MM.1S (cell line): ENCODE results near the gene SLC4A4.

Experiments used
- DNase-seq: peaks from one replicate; pipeline ENCODE4 v3.0.0-alpha.2; 2015
- H2AFZ ChIP-seq: fragments of 300-600 bp; sonication (generic); 2 replicates; pipeline ENCODE4 v1.6.0; 2016; ENCODE audit warnings: antibody characterized with exemption, low read length
- H3F3A ChIP-seq: fragments of 300-600 bp; sonication (generic); 2 replicates; pipeline ENCODE4 v1.6.1; 2016; ENCODE audit warnings: mild to moderate bottlenecking, antibody characterized with exemption, low read length, moderate library complexity, mixed read lengths; ENCODE audit not compliant: insufficient read depth
- H3K27ac ChIP-seq: fragments of 300-600 bp; sonication (generic); 2 replicates; pipeline ENCODE4 v1.5.1; 2016; ENCODE audit warnings: mild to moderate bottlenecking, low read length
- H3K27me3 ChIP-seq: fragments of 300-600 bp; sonication (generic); replicated peaks from 2 replicates; pipeline ENCODE4 v1.6.0; 2016; ENCODE audit warnings: low read length; ENCODE audit not compliant: insufficient read depth
- H3K36me3 ChIP-seq: fragments of 300-600 bp; sonication (generic); replicated peaks from 2 replicates; pipeline ENCODE4 v1.6.1; 2016; ENCODE audit warnings: mild to moderate bottlenecking, low read length, mixed read lengths; ENCODE audit not compliant: insufficient read depth
- H3K4me1 ChIP-seq: fragments of 300-600 bp; sonication (generic); 2 replicates; pipeline ENCODE4 v1.6.1; 2016; ENCODE audit warnings: low read length, mixed read lengths
- H3K4me2 ChIP-seq: fragments of 300-600 bp; sonication (generic); 2 replicates; pipeline ENCODE4 v1.6.0; 2016; ENCODE audit warnings: low read depth, low read length
- H3K4me3 ChIP-seq: fragments of 300-600 bp; sonication (generic); 2 replicates; pipeline ENCODE4 v1.5.1; 2016; ENCODE audit warnings: low read length, mixed read lengths
- H3K79me2 ChIP-seq: fragments of 300-600 bp; sonication (generic); 2 replicates; pipeline ENCODE4 v1.6.1; 2016; ENCODE audit warnings: mixed run types, low read length, mixed read lengths
- H3K9ac ChIP-seq: fragments of 300-600 bp; sonication (generic); 2 replicates; pipeline ENCODE4 v1.6.1; 2016; ENCODE audit warnings: low read length, mixed read lengths
- H3K9me2 ChIP-seq: fragments of 300-600 bp; sonication (generic); replicated peaks from 2 replicates; pipeline ENCODE4 v1.6.1; 2016; ENCODE audit warnings: mild to moderate bottlenecking, low read length, mixed read lengths; ENCODE audit not compliant: insufficient read depth
- H3K9me3 ChIP-seq: fragments of 300-600 bp; sonication (generic); replicated peaks from 2 replicates; pipeline ENCODE4 v1.6.1; 2016; ENCODE audit warnings: mild to moderate bottlenecking, low read length, mixed read lengths; ENCODE audit not compliant: insufficient read depth
- H4K20me1 ChIP-seq: fragments of 300-600 bp; sonication (generic); 2 replicates; pipeline ENCODE4 v1.6.1; 2016; ENCODE audit warnings: mild to moderate bottlenecking, low read length, moderate library complexity, mixed read lengths; ENCODE audit not compliant: insufficient read depth
- EZH2 ChIP-seq: fragments of 300-600 bp; sonication (generic); optimal IDR thresholded peaks from 2 replicates; pipeline ENCODE3; 2017; ENCODE audit warnings: low read depth, mild to moderate bottlenecking, antibody characterized with exemption, low read length, mixed read lengths
- EZH2phosphoT487 ChIP-seq: fragments of 300-600 bp; sonication (generic); IDR thresholded peaks from 2 replicates; pipeline ENCODE4 v1.6.1; 2018; ENCODE audit warnings: antibody characterized with exemption, low read length
- TF ChIP-seq, protein P1 (sequence below): fragments of 300-600 bp; sonication (generic); IDR thresholded peaks from 2 replicates; pipeline ENCODE4 v1.5.1; 2016; ENCODE audit warnings: antibody characterized with exemption, low read length, mixed read lengths

The SLC4A4 gene

DNA sequence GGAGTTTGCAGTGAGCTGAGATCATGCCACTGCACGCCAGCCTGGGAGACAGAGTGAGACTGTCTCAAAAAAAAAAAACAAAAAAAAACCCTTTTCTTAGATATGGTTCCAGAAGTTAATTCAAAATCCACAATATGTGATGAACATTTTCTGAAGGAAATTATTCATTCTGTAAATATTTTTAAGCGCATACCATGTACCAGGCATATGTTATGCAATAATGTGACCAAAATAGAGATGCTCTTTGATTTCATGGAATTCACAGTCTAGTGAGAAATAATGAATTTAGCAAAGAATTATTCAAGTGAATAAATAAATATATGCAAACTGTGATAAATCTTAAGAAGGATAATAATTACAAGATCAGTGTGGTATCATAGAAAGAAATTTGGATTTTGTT is 270.3 kb downstream of the SLC4A4 start:
- no peaks in the 10 kb centered on the region for H4K20me1 ChIP-seq
- H3K9me2 ChIP-seq, result no peaks in the 10 kb centered on the region
- H3K4me1 ChIP-seq, result peaks cover 20% of the 10 kb centered on the region; the same call in 1 of the 2 replicates
- H2AFZ ChIP-seq, result no peak overlapping the region
- H3K9ac ChIP-seq, result no peak overlapping the region
- no peaks in the 10 kb centered on the region for H3K79me2 ChIP-seq
- no peak overlapping the region for H3K27ac ChIP-seq
- no peaks in the 10 kb centered on the region for H3K36me3 ChIP-seq
- H3K27me3 ChIP-seq, result no peaks in the 10 kb centered on the region
- TF ChIP-seq, protein P1, sequence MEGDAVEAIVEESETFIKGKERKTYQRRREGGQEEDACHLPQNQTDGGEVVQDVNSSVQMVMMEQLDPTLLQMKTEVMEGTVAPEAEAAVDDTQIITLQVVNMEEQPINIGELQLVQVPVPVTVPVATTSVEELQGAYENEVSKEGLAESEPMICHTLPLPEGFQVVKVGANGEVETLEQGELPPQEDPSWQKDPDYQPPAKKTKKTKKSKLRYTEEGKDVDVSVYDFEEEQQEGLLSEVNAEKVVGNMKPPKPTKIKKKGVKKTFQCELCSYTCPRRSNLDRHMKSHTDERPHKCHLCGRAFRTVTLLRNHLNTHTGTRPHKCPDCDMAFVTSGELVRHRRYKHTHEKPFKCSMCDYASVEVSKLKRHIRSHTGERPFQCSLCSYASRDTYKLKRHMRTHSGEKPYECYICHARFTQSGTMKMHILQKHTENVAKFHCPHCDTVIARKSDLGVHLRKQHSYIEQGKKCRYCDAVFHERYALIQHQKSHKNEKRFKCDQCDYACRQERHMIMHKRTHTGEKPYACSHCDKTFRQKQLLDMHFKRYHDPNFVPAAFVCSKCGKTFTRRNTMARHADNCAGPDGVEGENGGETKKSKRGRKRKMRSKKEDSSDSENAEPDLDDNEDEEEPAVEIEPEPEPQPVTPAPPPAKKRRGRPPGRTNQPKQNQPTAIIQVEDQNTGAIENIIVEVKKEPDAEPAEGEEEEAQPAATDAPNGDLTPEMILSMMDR, result no peak
- TF ChIP-seq EZH2 (no peak), EZH2phosphoT487 (no peak)
- H3K4me3 ChIP-seq, result no peak overlapping the region
- 0 out of 2 replicates have a peak, but pooled peaks cover 5% of the 10 kb centered on the region for H3F3A ChIP-seq
- no peaks in the 10 kb centered on the region for H3K9me3 ChIP-seq
- no peak for DNase-seq
- H3K4me2 ChIP-seq, result no peak overlapping the region

DNA sequence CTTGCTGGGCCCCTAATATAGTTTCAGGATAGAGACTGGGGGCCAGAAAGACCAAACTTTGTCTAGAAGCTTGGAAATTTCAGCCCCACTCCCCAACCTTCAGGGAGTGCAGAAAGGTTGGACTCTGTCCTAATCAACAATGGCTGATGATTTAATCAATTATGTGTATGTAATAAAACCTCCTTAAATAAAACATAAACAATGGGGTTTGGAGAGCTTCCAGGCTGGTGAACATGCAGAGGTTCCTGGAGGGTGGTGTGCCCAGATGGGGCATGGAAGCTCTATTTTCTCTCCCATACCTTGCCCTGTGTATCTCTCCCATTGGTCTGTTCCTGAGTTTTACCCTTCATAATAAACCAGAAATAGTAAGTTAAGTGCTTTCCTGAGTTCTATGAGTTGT is 270.8 kb downstream of the SLC4A4 start:
- no peak overlapping the region for H3K4me3 ChIP-seq
- peaks cover 17% of the 10 kb centered on the region; the same call in 1 of the 2 replicates for H3K4me1 ChIP-seq
- H3F3A ChIP-seq, result 0 out of 2 replicates have a peak, but pooled peaks cover 5% of the 10 kb centered on the region
- H3K27me3 ChIP-seq, result no peaks in the 10 kb centered on the region
- no peak overlapping the region for H2AFZ ChIP-seq
- TF ChIP-seq, protein P1, result no peak
- TF ChIP-seq EZH2 (no peak), EZH2phosphoT487 (no peak)
- H3K79me2 ChIP-seq, result no peaks in the 10 kb centered on the region
- H4K20me1 ChIP-seq, result no peaks in the 10 kb centered on the region
- H3K36me3 ChIP-seq, result no peaks in the 10 kb centered on the region
- H3K9ac ChIP-seq, result no peak overlapping the region
- no peaks in the 10 kb centered on the region for H3K9me3 ChIP-seq
- H3K4me2 ChIP-seq, result no peak overlapping the region
- H3K27ac ChIP-seq, result no peak overlapping the region
- DNase-seq, result no peak
- no peaks in the 10 kb centered on the region for H3K9me2 ChIP-seq

DNA sequence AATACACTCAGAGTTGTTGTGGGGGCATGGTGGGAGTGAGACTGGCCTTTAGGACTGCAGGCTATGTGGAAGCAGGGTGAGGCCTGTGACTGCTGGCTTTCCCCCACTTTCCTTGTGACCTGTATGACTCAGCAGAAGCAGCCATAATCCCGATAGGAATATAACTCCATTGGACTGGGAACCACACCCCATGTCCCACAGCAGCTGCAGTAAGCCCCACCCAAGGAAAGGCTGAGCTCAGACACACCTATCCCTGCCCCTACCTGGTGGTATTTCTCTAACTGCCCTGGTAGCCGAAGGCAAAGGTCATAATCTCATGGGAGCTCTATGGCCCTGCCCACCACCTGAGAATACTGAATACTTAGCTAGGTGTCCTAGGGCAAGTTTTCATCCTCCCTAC is 275.8 kb downstream of the SLC4A4 start:
- DNase-seq, result no peak
- H3K27me3 ChIP-seq, result no peaks in the 10 kb centered on the region
- no peaks in the 10 kb centered on the region for H3F3A ChIP-seq
- H3K79me2 ChIP-seq, result no peaks in the 10 kb centered on the region
- no peak overlapping the region for H3K4me3 ChIP-seq
- no peaks in the 10 kb centered on the region for H3K9me3 ChIP-seq
- H2AFZ ChIP-seq, result no peak overlapping the region
- H3K9me2 ChIP-seq, result no peaks in the 10 kb centered on the region
- no peaks in the 10 kb centered on the region for H3K36me3 ChIP-seq
- no peaks in the 10 kb centered on the region for H4K20me1 ChIP-seq
- H3K4me1 ChIP-seq, result no peaks in the 10 kb centered on the region
- TF ChIP-seq EZH2phosphoT487 (no peak), EZH2 (no peak)
- TF ChIP-seq, protein P1, result no peak
- no peak overlapping the region for H3K4me2 ChIP-seq
- H3K27ac ChIP-seq, result no peak overlapping the region
- no peak overlapping the region for H3K9ac ChIP-seq
